ENCODE measurements around the gene TSHB.

Gene TSHB

DNA sequence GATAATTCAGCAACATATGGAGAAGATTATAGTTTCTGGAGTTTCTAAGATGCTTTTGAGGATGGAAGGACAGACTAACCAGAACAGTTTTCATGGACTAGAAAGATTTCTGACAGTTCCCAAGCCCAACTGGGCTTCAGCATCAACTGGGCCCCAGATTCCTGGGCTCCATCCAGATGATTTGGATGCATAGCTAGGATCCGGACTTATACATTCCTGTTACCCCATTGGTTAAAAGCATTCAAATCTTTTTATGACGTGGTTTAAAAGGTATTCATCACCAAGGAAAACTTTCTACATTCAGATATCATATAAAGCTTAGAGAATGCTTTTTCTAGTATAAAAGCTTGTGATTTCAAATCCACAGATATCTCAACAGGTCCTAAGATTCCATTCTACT lies 29.7 kb downstream of the TSHB start:
- TF ChIP-seq, protein P1, sequence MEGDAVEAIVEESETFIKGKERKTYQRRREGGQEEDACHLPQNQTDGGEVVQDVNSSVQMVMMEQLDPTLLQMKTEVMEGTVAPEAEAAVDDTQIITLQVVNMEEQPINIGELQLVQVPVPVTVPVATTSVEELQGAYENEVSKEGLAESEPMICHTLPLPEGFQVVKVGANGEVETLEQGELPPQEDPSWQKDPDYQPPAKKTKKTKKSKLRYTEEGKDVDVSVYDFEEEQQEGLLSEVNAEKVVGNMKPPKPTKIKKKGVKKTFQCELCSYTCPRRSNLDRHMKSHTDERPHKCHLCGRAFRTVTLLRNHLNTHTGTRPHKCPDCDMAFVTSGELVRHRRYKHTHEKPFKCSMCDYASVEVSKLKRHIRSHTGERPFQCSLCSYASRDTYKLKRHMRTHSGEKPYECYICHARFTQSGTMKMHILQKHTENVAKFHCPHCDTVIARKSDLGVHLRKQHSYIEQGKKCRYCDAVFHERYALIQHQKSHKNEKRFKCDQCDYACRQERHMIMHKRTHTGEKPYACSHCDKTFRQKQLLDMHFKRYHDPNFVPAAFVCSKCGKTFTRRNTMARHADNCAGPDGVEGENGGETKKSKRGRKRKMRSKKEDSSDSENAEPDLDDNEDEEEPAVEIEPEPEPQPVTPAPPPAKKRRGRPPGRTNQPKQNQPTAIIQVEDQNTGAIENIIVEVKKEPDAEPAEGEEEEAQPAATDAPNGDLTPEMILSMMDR (IDR thresholded peaks at IDR 0.05; ENCODE audit: low read length): no peak
- TF ChIP-seq EZH2 (IDR thresholded peaks at IDR 0.05; ENCODE audit: borderline replicate concordance, low read length): no peak

GRCh38 chr1:115060501-115060900 lies 30.9 kb downstream of the TSHB start:
- Histone ChIP-seq H3K27me3 (ENCODE audit: insufficient read depth, low read length) (no peaks in the 10 kb centered on the region; the same call in 1 of the 2 replicates), H3K36me3 (ENCODE audit: insufficient read depth, low read length) (no peaks in the 10 kb centered on the region), H3K9me2 (ENCODE audit: low read depth, low read length) (no peaks in the 10 kb centered on the region), H2AFZ (ENCODE audit: low read length) (no peak overlapping the region), H3F3A (ENCODE audit: insufficient read depth, low read length) (no peaks in the 10 kb centered on the region), H3K27ac (ENCODE audit: low read depth, low read length, poor library complexity, severe bottlenecking) (no peak overlapping the region), H3K9me3 (ENCODE audit: low read length) (no peaks in the 10 kb centered on the region), H3K4me1 (ENCODE audit: insufficient read depth, low read length, severe bottlenecking) (no peaks in the 10 kb centered on the region), H3K9ac (ENCODE audit: low read length) (no peak overlapping the region), H3K4me2 (ENCODE audit: low read length) (no peak overlapping the region), H3K79me2 (ENCODE audit: insufficient read depth, low read length) (no peaks in the 10 kb centered on the region), H4K20me1 (ENCODE audit: insufficient read depth, low read length) (no peaks in the 10 kb centered on the region), H3K4me3 (ENCODE audit: low read depth, low read length, poor library complexity, severe bottlenecking) (no peak overlapping the region)
- TF ChIP-seq EZH2 (IDR thresholded peaks at IDR 0.05; ENCODE audit: borderline replicate concordance, low read length): no peak
- TF ChIP-seq, protein P1 (IDR thresholded peaks at IDR 0.05; ENCODE audit: low read length): no peak

More for the DNA sequence above, 29.7 kb downstream of the TSHB start:
- no peak overlapping the region for H3K27ac ChIP-seq (ENCODE audit: low read depth, low read length, poor library complexity, severe bottlenecking)
- no peak overlapping the region for H3K4me2 ChIP-seq (ENCODE audit: low read length)
- H4K20me1 ChIP-seq (ENCODE audit: insufficient read depth, low read length): no peaks in the 10 kb centered on the region
- no peaks in the 10 kb centered on the region for H3K36me3 ChIP-seq (ENCODE audit: insufficient read depth, low read length)
- H3K9ac ChIP-seq (ENCODE audit: low read length): no peak overlapping the region
- H3K27me3 ChIP-seq (ENCODE audit: insufficient read depth, low read length): no peaks in the 10 kb centered on the region; the same call in 1 of the 2 replicates
- no peaks in the 10 kb centered on the region for H3K9me3 ChIP-seq (ENCODE audit: low read length)
- H3F3A ChIP-seq (ENCODE audit: insufficient read depth, low read length): no peaks in the 10 kb centered on the region
- no peaks in the 10 kb centered on the region for H3K9me2 ChIP-seq (ENCODE audit: low read depth, low read length)
- no peaks in the 10 kb centered on the region for H3K4me1 ChIP-seq (ENCODE audit: insufficient read depth, low read length, severe bottlenecking)
- H2AFZ ChIP-seq (ENCODE audit: low read length): no peak overlapping the region
- H3K4me3 ChIP-seq (ENCODE audit: low read depth, low read length, poor library complexity, severe bottlenecking): no peak overlapping the region
- no peaks in the 10 kb centered on the region for H3K79me2 ChIP-seq (ENCODE audit: insufficient read depth, low read length)

DNA sequence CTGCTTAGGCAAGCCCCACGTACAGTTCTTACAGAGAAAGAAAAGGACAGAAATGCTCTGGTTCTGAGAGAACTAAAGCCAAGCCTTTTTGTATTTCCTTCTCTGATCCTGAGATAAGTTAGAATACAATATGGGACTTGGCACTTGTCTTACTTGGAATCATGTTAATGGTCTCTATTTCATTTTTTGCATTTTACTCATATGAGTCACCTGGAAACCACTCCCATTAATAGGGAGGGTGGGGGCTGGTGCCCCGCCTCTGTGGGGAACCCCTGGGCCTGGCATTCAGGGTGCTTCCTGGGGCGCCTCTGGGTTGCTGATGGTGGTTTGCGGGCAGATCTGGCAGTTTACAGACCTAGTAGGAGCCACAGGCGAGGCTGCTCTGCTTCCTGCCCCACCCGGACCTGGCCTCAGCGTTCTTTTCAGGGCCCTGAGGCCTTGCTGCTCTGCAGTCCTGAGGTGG lies 32.9 kb downstream of the TSHB start:
- no peaks in the 10 kb centered on the region for H3K36me3 ChIP-seq (ENCODE audit: insufficient read depth, low read length)
- H4K20me1 ChIP-seq (ENCODE audit: insufficient read depth, low read length): no peaks in the 10 kb centered on the region
- no peak overlapping the region for H2AFZ ChIP-seq (ENCODE audit: low read length)
- H3K9me3 ChIP-seq (ENCODE audit: low read length): no peaks in the 10 kb centered on the region
- TF ChIP-seq, protein P1 (IDR thresholded peaks at IDR 0.05; ENCODE audit: low read length): no peak
- no peaks in the 10 kb centered on the region for H3K9me2 ChIP-seq (ENCODE audit: low read depth, low read length)
- H3K4me1 ChIP-seq (ENCODE audit: insufficient read depth, low read length, severe bottlenecking): no peaks in the 10 kb centered on the region
- no peak overlapping the region for H3K4me2 ChIP-seq (ENCODE audit: low read length)
- H3K9ac ChIP-seq (ENCODE audit: low read length): no peak overlapping the region
- H3K4me3 ChIP-seq (ENCODE audit: low read depth, low read length, poor library complexity, severe bottlenecking): no peak overlapping the region
- H3K27ac ChIP-seq (ENCODE audit: low read depth, low read length, poor library complexity, severe bottlenecking): no peak overlapping the region
- no peaks in the 10 kb centered on the region for H3F3A ChIP-seq (ENCODE audit: insufficient read depth, low read length)
- H3K27me3 ChIP-seq (ENCODE audit: insufficient read depth, low read length): no peaks in the 10 kb centered on the region
- H3K79me2 ChIP-seq (ENCODE audit: insufficient read depth, low read length): no peaks in the 10 kb centered on the region
